HG02970 (cell line): ENCODE results near the gene MXD1.

ENCODE experiments used
- ATAC-seq: cut with Tn5 transposase; IDR thresholded peaks from one replicate; pipeline ENCODE4 v1.9.1; 2021; ENCODE audit warnings: mild to moderate bottlenecking, moderate library complexity, moderate number of reproducible peaks; ENCODE audit not compliant: unreplicated experiment, low FRiP score

MXD1 gene

DNA sequence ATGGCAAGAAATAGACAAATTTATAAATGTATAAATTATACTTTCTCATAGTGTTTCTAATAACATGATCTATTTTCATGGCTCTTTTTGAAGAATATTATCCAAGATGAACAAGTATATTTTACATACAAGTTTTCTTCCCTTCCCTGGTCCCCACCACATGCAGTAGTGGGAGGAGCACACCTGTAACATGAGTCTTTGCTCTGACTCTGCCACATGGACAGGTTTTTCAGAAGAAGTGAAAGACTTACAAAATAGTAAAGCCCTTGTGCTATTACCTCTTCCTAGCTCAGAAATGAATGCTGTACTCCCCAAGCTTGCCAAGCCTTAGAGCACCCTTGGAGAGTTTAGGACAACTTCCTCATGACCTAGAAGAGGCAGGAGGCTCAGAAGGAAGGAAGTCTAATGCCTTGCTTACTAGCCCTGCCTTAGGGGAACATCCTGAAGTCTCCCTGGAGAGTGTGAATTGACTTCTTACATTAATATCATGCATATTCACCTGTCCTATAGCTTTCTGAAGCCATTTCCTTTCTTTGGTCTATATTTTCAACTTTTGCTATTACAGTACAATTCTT lies 18.4 kb downstream of the MXD1 start:
- no peak for ATAC-seq

DNA sequence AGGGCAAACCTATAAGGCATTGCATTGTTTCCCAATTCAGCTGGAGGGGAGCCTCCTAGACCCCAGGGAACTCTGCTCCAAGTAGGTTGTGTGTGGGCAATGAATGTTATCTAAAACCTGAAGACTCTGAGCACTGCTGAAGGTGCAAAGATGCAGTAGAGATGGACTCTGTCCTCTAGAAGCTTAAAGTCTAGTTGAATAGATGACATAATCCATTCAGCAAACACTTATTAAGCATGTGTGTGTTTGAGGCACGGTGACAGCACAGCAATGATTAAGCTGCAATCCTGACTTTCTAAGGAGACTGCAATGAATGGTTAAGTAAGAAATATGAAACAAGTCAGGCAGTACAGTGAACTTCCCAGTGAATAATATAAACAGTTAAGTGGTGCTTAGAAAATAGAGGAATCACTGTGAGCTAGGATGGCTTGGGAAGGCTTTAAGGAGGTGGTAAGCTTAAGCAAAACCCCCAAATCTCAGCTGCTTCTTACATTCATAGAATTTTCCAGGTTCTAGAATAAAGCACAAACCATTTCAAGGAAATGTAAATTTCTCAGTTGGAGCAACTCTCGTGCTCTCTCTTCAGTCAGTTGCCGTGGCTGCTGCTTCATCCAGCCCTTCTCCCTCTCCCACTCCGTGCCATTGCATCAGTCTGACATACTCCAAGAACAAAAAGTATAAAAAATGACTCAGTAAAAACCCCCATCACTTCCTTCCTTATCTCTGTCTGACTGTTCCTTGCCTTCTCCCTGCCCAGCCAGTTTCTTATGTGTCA lies 19.1 kb downstream of the MXD1 start:
- ATAC-seq, result no peak

DNA sequence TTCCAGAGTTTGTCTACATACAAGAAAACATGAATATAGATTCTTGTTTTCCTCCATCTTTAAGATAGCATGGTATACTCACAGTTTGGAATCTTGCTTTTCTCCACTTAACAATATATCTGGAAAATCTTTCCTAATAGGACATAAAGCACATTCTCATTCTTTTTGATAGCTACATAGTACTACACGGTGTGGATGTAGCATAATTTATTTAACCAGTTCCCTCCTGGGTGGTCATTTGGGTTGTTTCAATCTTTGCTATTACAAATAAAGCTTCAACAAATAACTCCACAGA lies 19.7 kb downstream of the MXD1 start:
- no peak for ATAC-seq

DNA sequence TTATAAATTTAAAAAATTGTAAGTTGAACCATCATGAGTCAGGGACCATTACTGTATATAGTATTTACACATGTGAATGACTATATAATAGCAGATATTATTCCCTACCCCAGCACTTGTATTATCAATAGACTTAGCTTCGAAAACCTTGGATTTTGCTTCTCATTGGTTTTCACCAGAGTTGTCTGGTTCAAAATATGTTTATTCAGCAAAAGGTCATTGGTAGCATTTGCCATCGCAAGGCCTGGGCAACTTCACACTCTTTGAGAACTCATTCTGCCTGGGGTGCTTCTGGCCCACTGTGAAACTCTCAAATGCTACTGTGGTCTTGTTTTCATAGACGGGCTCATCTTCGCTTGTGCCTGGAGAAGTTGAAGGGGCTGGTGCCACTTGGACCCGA lies 20.1 kb downstream of the MXD1 start:
- no peak for ATAC-seq

DNA sequence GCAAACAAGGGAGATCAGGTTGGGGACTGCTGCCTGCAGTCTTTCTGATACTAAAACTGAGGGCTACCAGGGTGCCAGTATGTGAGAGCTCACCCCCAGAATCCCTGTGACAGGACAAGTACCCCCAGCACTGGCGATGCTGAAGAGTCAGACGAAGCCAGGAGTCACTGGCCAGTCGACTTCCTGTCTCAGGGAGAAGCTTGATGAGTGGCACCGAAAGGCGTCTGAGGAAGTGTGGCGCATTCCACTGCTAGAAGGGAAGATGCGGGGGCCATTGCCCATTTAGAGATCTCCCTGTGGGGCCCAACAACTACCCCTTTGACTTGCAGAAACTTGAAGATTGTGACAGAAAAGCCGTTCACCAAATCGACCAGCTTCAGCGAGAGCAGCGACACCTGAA lies 22.0 kb downstream of the MXD1 start:
- no peak for ATAC-seq

DNA sequence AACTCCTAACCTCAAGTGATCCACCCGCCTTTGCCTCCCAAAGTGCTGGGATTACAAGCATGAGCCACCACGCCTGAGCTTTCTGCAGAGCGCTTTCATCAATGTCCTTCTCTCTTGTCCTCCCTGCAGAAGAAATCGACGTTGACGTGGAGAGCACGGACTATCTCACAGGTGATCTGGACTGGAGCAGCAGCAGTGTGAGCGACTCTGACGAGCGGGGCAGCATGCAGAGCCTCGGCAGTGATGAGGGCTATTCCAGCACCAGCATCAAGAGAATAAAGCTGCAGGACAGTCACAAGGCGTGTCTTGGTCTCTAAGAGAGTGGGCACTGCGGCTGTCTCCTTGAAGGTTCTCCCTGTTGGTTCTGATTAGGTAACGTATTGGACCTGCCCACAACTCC lies 23.1 kb downstream of the MXD1 start:
- ATAC-seq, result no peak

DNA sequence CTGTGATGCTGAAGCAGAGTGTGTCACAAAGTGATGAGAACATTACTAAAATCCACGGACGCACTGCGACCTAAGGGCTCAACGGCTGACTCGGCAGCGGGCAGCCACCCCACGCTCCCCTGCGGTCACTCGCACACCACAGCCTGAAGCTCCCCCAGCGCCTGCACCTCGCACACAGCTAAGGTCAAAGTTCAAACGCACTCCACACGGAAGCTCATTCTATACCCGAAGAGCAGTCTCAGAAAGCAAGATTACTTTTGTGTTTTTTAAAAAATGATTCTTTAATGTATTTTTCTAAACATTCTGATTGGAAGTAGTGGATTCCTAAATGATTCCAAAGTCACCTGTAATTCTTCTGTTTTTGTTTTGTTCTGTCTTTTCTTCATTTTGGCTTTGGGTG lies 24.8 kb downstream of the MXD1 start:
- ATAC-seq, result no peak

DNA sequence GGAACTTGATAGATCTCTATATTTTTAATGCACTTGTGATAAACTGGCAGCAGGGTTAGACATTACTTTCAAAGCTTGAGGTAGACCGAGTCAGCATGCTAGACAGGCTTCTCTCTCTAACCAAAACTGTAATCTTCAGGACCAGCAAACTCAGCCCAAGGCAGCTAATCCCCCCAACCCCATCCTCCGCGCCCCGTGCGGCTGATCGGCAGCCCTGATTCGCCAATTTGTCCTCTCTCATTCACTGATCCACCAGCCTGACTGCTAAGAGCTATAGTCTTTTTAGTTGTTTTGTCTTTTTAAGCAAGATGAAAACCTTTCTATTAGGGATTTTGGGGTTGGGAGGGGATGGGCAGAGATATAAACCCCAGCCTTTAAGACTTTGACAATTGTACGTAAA lies 25.8 kb downstream of the MXD1 start:
- no peak for ATAC-seq

DNA sequence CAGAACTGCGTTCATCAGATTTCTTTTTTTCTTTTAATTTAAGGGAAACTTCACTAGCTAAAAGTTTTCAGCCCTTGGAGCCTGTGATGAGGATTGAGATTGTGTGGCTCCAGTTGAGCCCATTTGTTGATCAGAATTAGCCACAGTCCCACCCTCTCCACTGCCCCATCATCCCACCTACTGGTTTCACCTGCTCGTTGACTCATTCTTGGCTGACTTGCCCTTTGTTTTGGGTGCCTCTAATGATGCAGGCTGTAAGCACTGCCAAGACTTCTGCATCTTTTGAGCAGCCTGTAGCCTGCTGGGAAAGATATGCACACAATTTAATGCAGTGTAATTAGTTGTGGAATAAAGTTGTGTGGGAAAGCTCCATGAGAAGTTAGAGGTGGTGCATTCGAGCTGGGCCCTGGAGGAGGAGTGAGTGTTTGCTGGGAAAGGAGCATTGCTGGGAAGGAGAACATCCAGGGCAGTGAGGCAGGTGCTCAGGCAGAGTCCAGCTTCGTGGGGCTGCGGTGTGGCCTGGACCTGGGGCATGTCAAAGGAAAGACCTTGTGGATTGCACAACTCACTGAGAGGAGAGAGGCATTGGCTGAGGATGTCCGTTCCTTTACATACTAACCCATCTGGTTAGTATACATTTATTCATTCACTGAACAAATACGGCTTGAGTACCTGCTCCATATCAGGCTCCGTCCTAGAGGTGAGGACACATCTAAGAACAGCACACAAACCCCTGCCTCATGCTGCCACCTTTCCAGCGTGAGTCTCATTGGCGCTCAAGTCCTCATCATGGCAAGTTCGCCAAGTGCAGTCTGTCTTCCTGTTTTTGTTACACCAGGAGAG lies 28.3 kb downstream of the MXD1 start:
- no peak for ATAC-seq

DNA sequence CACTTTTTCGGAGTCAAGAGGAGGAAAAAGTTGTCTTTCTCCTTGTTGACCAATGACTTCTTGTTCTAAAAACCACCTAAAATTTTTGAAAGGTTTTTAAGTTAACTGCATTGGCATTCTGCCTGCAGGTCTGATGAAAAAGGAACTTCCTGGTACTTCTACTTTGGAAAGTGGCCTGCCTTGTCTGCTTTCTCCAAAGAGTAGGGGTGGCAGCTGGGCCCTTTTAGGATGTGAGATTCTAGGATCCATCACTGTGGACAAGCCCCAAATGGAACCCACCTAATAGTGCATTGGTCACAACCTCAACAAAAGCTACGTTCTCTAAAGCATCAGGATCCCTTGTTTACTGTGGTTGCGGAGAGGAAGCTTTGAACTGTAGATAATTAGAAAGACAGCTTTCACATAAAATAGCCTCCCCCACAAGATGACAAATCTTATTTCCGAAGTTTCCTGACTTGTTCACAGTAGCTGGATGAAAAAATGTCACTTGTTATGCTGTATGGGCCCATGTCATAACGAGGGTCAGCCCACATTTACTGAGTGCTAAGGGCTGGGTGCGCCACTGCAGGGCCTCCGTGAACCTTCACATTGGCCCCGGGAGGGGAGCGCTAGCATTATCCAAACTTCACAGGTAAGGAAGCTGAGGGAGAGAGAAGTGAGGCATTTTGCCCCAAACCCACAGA lies 29.1 kb downstream of the MXD1 start:
- ATAC-seq, result no peak

DNA sequence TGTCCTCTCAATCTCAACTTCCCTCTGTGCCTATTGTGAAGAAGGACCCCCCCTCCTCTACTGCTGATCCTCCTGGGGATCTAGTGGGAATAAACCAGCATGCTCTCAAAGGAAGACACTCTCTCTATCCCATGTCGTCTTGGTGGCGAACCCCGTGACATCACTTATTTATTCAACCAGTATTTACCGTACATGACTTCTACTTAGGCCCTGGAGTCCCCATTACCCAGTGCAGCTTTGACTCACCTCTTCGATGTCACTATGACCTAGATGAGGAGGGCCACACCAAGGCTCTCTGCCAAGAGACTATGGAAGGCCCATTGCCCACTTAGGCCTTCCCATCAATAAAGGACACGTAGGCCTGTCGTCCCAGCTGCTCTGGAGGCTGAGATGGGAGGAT lies 29.8 kb downstream of the MXD1 start:
- ATAC-seq, result no peak

DNA sequence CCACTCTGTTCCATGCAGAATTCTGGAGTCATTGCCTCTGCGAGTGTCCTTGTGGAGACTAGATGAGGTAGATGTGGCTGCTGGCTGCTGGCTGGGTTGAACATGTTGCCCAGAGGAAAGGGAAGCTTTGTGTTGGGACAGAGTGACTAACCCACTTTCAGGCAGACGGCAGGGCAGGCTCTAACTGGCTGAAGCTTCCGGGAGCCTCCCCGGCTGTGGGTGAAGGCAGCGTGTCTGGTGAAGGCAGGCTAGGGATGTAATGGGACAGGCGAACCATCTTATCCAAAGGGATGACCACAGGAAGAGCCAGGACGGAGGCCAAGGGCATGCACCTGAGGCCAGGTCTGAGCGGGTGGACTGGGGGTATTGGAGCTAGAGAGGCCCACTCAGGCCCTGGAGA lies 30.5 kb downstream of the MXD1 start:
- no peak for ATAC-seq

DNA sequence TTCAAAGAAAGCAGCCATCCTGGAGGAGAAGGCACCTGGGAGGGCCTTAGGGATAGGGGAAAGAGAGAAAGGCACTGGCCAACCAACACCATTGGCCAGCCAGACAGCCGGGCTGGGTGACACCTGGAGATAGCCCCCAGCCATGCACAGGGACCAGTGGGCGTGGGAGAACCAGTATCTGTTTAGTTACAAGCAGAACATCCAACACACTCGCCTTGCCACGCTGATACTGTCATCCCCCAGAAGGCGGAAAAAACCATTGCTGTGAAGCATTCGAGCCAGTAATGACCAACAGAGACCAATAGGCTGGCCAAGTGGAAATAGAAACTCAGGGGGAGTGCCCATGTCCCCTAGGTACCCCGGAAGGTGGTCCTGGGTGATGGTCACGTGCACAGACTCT lies 31.0 kb downstream of the MXD1 start:
- ATAC-seq, result no peak

DNA sequence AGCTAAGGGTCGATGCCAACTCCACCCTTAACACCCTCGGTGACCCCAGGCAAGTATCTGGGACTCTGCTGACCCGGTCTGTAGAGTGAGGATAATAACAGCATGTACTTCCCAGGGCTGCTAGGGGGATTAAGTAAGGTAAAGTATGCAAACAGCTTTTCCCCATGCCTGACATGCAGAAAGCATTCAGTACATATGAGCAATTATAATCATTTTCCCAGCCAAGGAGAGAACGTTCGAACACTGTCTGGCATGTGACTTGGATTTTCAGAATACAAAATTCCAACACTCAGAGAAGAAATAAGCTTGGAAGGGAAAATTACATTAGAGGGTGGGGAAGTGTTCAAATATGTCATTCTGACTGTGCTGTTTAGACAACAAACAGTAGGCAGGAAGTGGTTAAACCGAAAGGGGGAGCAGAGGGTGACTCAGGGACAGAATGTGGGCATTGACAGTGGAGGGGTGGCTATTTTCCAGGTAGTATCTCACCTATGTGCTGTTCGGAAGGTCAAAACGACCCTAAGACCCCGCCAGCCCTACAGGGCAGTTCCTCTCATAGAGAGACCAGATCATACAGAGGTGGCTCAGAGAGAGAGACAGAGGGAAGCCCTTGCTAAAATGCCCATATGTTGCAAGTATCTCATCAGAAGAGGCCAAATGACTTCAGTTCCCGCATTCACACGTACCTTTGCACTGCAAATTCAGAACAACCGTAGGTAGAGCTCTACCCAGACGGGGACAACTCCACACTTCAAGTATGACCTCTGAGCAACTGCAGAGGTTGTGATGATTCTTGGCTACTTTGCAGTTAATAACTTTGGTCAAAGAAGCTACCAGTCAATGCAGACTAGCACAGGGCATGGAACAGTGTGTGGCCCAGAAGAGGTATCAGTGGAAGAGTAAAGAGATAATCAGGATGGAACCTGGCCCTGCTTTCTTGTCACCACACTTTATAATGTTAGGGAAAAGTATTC lies 31.7 kb downstream of the MXD1 start:
- no peak for ATAC-seq

DNA sequence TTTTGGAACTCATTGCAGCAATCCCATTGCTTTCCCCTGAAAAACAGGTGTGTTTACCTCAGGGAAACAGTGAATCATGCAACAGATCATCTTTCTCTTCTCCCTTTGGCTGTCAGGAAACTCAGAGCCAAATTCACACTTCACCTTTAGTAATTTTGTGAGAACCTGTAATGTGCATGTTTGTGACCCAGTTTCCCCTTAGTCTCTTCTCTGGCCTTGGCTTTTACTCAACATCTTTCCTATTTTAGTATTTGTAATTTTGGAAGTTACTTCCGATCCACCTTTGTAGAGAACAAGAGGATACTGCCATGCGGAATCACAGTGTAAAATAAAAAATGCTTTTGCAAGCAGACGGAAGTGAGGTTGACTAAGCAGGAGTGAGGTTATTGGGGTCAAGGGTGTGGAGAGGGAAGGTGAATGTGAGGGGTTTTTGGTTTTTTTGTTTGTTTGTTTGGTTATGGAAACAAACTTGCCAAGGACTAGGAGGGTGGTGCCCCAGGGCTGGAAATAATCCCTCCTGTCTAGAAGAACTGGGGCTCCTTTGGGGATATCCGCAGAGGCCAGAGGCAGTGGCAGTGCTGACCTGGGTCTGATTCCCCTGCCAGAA lies 32.5 kb downstream of the MXD1 start:
- ATAC-seq, result no peak

DNA sequence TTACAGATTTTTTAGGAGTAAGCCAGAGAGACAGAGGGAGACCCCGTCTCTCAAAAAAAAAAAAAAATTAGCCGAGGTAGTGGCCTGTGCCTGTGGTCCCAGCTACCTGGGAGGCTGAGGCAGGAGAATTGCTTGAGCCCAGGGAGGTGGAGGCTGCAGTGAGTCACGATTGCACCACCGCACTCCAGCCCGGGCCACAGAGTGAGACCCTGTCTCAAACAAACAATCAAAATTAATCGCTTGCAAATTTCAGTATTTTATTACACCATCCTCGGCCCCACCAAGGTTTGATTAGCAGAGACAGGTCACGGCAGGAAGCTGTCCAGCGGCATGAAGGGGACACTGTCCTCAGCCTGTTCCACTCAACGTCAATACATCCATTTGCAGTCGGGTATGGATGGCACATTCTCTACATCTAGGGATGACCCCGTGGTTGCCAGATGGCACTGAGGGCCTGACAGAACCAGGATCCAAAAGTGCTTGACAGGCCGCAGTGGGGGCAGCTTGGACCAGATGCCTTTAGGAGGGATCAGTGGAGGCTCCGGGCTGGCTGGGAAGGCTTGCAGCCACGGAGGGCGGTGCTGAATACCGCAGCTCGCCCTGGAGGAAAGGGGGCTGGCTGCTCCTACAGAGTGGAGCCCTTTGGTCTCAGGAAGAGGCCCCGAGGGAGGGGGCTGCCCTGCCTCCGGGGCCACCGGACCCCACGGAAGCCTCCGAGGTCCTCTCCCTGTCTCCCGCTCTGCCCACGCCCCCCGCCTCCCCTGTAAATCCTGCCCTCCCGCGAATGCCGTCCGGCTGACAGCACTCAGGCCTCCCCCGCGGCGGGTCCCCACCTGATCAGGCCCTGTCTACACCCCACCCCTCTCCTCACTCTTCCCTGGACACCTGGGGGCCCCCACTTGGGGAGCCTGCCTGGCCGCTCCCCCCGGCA lies 33.4 kb downstream of the MXD1 start:
- ATAC-seq, result no peak

DNA sequence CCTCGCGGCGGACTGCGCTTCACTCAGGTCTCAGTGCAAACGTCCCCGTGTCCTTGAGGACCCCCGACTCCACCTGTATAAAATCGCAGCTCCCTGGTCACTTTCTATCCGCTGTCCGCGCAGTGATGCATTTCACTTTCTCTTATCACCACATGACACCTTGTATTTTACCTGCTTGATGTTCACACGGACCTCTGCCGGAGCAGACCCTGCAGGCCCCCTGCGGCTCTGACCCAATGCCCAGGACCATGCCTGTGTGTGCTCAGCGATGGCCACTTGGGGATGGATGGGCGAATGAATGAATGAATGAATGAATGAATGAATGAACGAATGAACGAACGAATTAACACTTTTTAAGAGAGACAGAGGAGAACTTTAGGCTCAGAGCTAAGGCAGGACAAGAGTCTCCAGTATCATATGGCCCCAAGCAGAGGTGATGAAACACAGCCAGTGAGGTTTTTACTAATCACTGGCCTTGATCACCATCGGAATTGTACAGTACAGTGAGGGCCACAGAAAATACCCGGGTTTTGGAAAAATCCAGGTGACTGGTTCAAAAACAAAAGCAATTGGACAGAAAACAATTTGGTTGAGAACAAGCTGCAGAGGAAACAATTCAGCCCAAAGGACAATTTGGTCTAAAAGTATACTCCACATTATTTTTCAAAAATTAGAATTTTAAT lies 34.2 kb downstream of the MXD1 start:
- ATAC-seq, result no peak

DNA sequence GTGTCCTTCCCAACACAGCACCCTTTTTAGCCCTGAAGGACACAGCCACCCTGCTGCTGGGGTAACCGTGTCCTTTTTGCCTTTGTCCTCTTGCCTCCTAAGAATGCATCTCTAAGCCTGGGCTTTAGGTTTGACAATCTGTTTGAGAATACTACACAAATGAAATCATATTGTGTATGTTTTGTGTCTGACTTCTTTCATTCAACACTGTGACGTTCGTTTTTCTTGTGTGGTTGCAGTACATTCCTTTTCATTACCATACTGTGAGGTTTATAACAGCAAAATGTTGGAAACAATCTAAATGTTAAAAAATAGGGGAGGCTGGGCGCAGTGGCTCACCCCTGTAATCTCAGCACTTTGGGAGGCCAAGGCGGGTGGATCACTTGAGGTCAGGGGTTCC lies 35.3 kb downstream of the MXD1 start:
- ATAC-seq, result no peak
